ENCODE results near the gene KRTAP9-9.
"Not testable (repeated sequence)": the region's sequence is repeated elsewhere in the genome, so short reads cannot be mapped to it uniquely, and the experiment has no call there.

The KRTAP9-9 gene

GRCh38 chr17:41267711-41268110, 12.5 kb downstream of the KRTAP9-9 start:
- DNase-seq = no peak

- not testable (repeated sequence) for DNase-seq
These were observed 16.1 kb downstream of the KRTAP9-9 start for GRCh38 chr17:41271323-41271722.

GRCh38 chr17:41271858-41272257, 16.7 kb downstream of the KRTAP9-9 start:
- no peak for DNase-seq

- not testable (repeated sequence) for DNase-seq
These were observed 20.5 kb downstream of the KRTAP9-9 start, which contains the start of gene KRTAP9-7 for GRCh38 chr17:41275648-41276190. Gene KRTAP9-7 (plus strand): TSS chr17:41275698. CDS start chr17:41275698, 0 bp downstream.

GRCh38 chr17:41278176-41278955, 23.2 kb downstream of the KRTAP9-9 start:
- no peak for DNase-seq

- DNase-seq = no peak
These were observed 28.9 kb downstream of the KRTAP9-9 start for GRCh38 chr17:41284043-41284442.

- no peak for DNase-seq
These were observed 29.4 kb downstream of the KRTAP9-9 start for GRCh38 chr17:41284546-41284945.

GRCh38 chr17:41287050-41287449, 31.9 kb downstream of the KRTAP9-9 start:
- no peak for DNase-seq

- no peak for DNase-seq
These were observed 38.8 kb downstream of the KRTAP9-9 start for GRCh38 chr17:41294016-41294415.

GRCh38 chr17:41296846-41297245, 41.7 kb downstream of the KRTAP9-9 start:
- DNase-seq = no peak

- no peak for DNase-seq
These were observed 43.4 kb downstream of the KRTAP9-9 start for GRCh38 chr17:41298458-41299135.

- DNase-seq = no peak
These were observed 46.1 kb downstream of the KRTAP9-9 start for GRCh38 chr17:41301204-41301790.

GRCh38 chr17:41301916-41302901, 47.0 kb downstream of the KRTAP9-9 start, which contains the start of gene KRTAP29-1:
Gene KRTAP29-1 (minus strand): TSS chr17:41302851. CDS start chr17:41302851, 0 bp downstream.
- DNase-seq = no peak

- DNase-seq = no peak
These were observed 47.8 kb downstream of the KRTAP9-9 start for GRCh38 chr17:41302981-41303380.

GRCh38 chr17:41304091-41304490, 48.9 kb downstream of the KRTAP9-9 start:
- DNase-seq = no peak
